GM18868 (cell line): ENCODE data around the gene ABHD13.

Experiments used
- ATAC-seq: cut with Tn5 transposase; IDR thresholded peaks from one replicate; pipeline ENCODE4 v1.9.1; 2021; ENCODE audit warnings: mild to moderate bottlenecking, moderate library complexity; ENCODE audit not compliant: unreplicated experiment

The ABHD13 gene

DNA sequence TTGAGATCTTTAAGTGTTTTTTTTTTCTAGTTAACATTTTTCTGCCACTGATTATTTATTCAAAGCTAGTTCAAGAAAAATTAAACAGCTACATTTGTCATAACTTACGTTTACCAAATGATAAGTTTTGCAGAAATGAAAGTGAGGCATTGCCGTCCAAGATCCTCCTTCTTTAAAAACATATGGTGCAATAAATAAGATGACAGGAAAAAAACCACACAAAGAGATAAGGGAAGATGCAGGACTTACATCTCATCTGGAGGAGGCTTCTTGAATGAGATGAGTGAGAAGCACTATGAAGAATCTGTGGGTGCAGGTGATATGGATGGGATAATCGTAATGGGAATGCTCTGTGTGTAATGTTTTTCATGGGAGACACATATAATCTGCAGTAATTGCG, 63.7 kb downstream of the ABHD13 start:
- no peak for ATAC-seq

- ATAC-seq: no peak
These were observed 64.9 kb downstream of the ABHD13 start for GRCh38 chr13:108283110-108283509.
